ENCODE data around the gene ELSPBP1.
A peak's percentile ranks its signal among the peaks of the same experiment; 100 is the strongest.

Gene ELSPBP1

DNA sequence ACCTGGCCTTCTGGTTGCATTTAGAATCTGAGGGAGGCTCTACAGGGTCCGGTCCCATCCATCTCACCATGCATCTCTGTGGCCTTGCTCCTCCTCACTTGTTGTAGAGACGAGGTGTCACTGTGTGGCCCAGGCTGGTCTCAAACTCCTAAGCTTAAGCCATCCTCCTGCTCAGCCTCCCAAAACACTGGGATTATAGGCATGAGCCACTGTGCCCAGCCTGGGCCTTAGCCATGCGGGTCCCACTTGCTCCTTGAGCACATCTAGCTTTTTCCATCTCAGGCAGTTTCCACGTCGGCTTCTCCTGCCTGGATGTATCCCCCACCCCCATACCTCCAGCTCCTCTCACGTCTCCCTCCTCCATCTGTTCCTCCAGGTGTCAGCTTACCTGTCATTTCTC is 9.8 kb downstream of the ELSPBP1 start:
- WGBS (ENCODE audit: insufficient coverage, insufficient read length), result no CpG with 5 or more reads among the region's 6 CpGs

DNA sequence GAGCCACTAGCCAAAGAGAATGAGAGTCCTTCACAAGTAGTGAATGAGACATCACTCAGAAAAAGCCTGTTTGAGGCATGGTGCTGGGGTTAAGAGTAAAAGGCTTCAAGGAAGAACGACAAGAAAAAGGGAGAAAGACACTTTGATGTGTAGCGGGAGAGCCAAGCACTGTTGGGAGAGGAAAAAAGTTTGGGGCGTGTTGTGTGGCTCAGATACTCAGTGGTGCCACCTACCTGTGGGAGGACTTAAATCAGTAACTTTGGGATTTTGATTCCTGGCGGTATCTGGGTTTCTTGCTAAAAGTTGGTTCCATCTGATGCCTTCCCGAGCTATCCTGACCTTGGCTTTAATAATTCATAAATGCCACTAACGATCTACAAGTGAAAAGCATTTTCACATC is 12.3 kb downstream of the ELSPBP1 start:
- peak; percentile 20 for DNase-seq (ENCODE audit: low read depth, low spot score)
- WGBS (ENCODE audit: insufficient coverage, insufficient read length), result no CpG with 5 or more reads among the region's 6 CpGs
- Histone ChIP-seq H3K27ac (ENCODE audit: low read length) (no peak overlapping the region), H3K36me3 (ENCODE audit: control insufficient read depth, insufficient read depth, low read length) (no peaks in the 10 kb centered on the region), H3K27me3 (ENCODE audit: control insufficient read depth, insufficient read depth, low read length) (no peaks in the 10 kb centered on the region), H3K9me3 (ENCODE audit: control insufficient read depth, insufficient read depth, low read length) (no peaks in the 10 kb centered on the region), H3K4me1 (ENCODE audit: control insufficient read depth, insufficient read depth, low read length) (0 out of 2 replicates have a peak, but pooled peaks cover 1% of the 10 kb centered on the region), H3K4me3 (ENCODE audit: low read length) (no peak overlapping the region)

More for the DNA sequence above, 9.8 kb downstream of the ELSPBP1 start:
- H3K9me3 ChIP-seq (ENCODE audit: control insufficient read depth, insufficient read depth, low read length), result no peaks in the 10 kb centered on the region
- H3K36me3 ChIP-seq (ENCODE audit: control insufficient read depth, insufficient read depth, low read length), result no peaks in the 10 kb centered on the region
- 0 out of 2 replicates have a peak, but pooled peaks cover 1% of the 10 kb centered on the region for H3K4me1 ChIP-seq (ENCODE audit: control insufficient read depth, insufficient read depth, low read length)
- DNase-seq (ENCODE audit: low read depth, low spot score), result no peak
- no peak overlapping the region for H3K4me3 ChIP-seq (ENCODE audit: low read length)
- no peaks in the 10 kb centered on the region for H3K27me3 ChIP-seq (ENCODE audit: control insufficient read depth, insufficient read depth, low read length)
- H3K27ac ChIP-seq (ENCODE audit: low read length), result no peak overlapping the region

GRCh38 chr19:48010932-48011758 is 16.7 kb downstream of the ELSPBP1 start:
- H3K4me3 ChIP-seq (ENCODE audit: low read length), result no peak overlapping the region
- H3K27ac ChIP-seq (ENCODE audit: low read length), result no peak overlapping the region
- no peaks in the 10 kb centered on the region for H3K36me3 ChIP-seq (ENCODE audit: control insufficient read depth, insufficient read depth, low read length)
- no peaks in the 10 kb centered on the region for H3K27me3 ChIP-seq (ENCODE audit: control insufficient read depth, insufficient read depth, low read length)
- DNase-seq (ENCODE audit: low read depth, low spot score), result no peak
- H3K4me1 ChIP-seq (ENCODE audit: control insufficient read depth, insufficient read depth, low read length), result peaks cover 1% of the 10 kb centered on the region; the same call in 1 of the 2 replicates
- H3K9me3 ChIP-seq (ENCODE audit: control insufficient read depth, insufficient read depth, low read length), result no peaks in the 10 kb centered on the region
- WGBS (ENCODE audit: insufficient coverage, insufficient read length), result no CpG with 5 or more reads among the region's 11 CpGs

DNA sequence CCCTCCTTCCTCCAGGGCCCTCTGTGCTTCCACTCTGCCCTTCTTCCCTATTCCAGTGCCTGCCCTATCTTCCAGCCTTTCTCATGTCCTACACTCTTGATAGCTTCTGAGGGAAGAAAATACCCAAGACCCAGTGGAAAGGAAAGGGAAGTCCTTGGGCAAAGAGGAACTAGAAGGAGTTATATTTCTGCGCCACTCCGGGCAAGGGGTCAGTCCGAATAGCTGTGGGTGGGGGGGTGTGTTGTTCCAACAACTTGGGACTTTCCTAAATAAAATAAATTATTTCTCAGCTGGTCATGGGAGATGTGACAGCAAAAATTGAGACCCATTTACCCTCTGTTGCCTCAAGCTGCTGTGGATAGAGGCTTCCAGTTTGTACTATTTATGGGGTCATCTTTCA is 26.3 kb downstream of the ELSPBP1 start:
- Histone ChIP-seq H3K9me3 (ENCODE audit: control insufficient read depth, insufficient read depth, low read length) (no peaks in the 10 kb centered on the region), H3K4me3 (ENCODE audit: low read length) (no peak overlapping the region), H3K27ac (ENCODE audit: low read length) (no peak overlapping the region), H3K36me3 (ENCODE audit: control insufficient read depth, insufficient read depth, low read length) (no peaks in the 10 kb centered on the region), H3K4me1 (ENCODE audit: control insufficient read depth, insufficient read depth, low read length) (no peaks in the 10 kb centered on the region; the same call in 1 of the 2 replicates), H3K27me3 (ENCODE audit: control insufficient read depth, insufficient read depth, low read length) (no peaks in the 10 kb centered on the region; the same call in 1 of the 2 replicates)
- DNase-seq (ENCODE audit: low read depth, low spot score), result no peak
- no CpG with 5 or more reads among the region's 3 CpGs for WGBS (ENCODE audit: insufficient coverage, insufficient read length)

DNA sequence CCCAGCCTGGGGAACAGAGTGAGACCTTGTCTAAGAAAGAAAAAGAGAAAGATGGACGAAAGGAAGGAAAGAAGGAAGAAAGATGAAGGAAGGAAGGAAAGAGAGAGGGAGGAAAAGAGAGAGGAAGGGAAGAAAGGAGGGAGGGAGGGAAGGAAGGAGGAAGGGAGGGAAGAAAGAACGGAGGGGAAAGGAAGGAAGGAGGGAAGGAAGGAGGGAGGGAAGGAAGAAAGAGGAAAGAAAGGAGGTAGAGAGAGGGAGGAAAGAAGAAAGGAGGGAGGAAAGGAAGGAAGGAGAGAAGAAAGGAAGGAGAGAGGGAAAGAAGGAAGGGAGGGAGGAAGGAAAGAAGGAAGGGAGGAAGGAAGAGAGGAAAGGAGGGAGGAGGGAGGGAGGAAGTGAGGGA is 28.6 kb downstream of the ELSPBP1 start:
- H3K27ac ChIP-seq (ENCODE audit: low read length), result no peak overlapping the region
- no peaks in the 10 kb centered on the region for H3K36me3 ChIP-seq (ENCODE audit: control insufficient read depth, insufficient read depth, low read length)
- no peak overlapping the region for H3K4me3 ChIP-seq (ENCODE audit: low read length)
- 100% methylated on average over 1 of the region's 2 CpGs for WGBS (ENCODE audit: insufficient coverage, insufficient read length)
- no peaks in the 10 kb centered on the region for H3K9me3 ChIP-seq (ENCODE audit: control insufficient read depth, insufficient read depth, low read length)
- no peaks in the 10 kb centered on the region; the same call in 1 of the 2 replicates for H3K27me3 ChIP-seq (ENCODE audit: control insufficient read depth, insufficient read depth, low read length)
- H3K4me1 ChIP-seq (ENCODE audit: control insufficient read depth, insufficient read depth, low read length), result no peaks in the 10 kb centered on the region; the same call in 1 of the 2 replicates
- DNase-seq (ENCODE audit: low read depth, low spot score), result no peak

DNA sequence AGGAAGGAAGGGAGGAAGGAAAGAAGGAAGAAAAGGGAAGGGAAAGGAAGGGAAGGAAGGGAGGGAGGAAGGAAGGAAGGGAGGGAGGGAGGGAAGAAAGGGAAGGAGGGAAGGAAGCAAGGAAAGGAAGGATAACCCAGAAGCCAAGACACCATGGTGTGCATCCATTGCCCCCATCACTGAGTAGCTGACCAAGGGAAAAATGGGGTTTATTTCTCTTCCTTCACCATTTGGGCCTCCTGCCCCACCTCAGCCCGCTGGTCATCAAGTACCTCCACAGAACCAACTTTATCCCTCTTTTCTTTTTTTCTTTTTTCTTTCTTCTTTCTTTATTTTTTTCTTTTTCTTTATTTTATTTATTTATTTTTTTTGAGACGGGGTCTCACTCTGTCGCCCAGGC is 29.1 kb downstream of the ELSPBP1 start:
- Histone ChIP-seq H3K27ac (ENCODE audit: low read length) (no peak overlapping the region), H3K36me3 (ENCODE audit: control insufficient read depth, insufficient read depth, low read length) (no peaks in the 10 kb centered on the region), H3K4me3 (ENCODE audit: low read length) (no peak overlapping the region), H3K9me3 (ENCODE audit: control insufficient read depth, insufficient read depth, low read length) (no peaks in the 10 kb centered on the region), H3K27me3 (ENCODE audit: control insufficient read depth, insufficient read depth, low read length) (no peaks in the 10 kb centered on the region; the same call in 1 of the 2 replicates), H3K4me1 (ENCODE audit: control insufficient read depth, insufficient read depth, low read length) (no peaks in the 10 kb centered on the region; the same call in 1 of the 2 replicates)
- no CpG with 5 or more reads among the region's 3 CpGs for WGBS (ENCODE audit: insufficient coverage, insufficient read length)
- no peak for DNase-seq (ENCODE audit: low read depth, low spot score)

DNA sequence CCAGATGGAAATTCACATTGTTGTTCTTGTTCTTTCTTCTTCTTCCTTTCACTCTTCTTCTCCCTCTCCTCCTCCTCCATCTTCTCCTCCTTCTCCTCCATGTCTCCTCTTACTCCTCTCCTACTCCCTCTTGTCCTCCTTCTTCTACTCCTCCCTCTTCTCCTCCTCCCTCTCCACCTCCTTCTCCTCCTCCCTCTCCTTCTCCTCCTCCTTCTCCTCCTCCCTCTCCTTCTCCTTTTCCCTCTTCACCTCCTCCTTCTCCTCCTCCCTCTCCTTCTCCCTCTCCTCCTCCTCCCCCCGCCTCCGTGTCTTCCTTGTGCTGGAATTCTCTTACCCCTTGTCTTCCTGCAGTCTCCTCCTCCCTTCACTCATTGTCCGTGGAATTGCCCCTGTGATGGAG is 31.0 kb downstream of the ELSPBP1 start:
- H3K9me3 ChIP-seq (ENCODE audit: control insufficient read depth, insufficient read depth, low read length), result no peaks in the 10 kb centered on the region
- H3K27me3 ChIP-seq (ENCODE audit: control insufficient read depth, insufficient read depth, low read length), result no peaks in the 10 kb centered on the region; the same call in 1 of the 2 replicates
- no peaks in the 10 kb centered on the region for H3K36me3 ChIP-seq (ENCODE audit: control insufficient read depth, insufficient read depth, low read length)
- no peaks in the 10 kb centered on the region; the same call in 1 of the 2 replicates for H3K4me1 ChIP-seq (ENCODE audit: control insufficient read depth, insufficient read depth, low read length)
- DNase-seq (ENCODE audit: low read depth, low spot score), result no peak
- WGBS (ENCODE audit: insufficient coverage, insufficient read length), result no CpG with 5 or more reads among the region's 3 CpGs
- H3K27ac ChIP-seq (ENCODE audit: low read length), result no peak overlapping the region
- no peak overlapping the region for H3K4me3 ChIP-seq (ENCODE audit: low read length)

DNA sequence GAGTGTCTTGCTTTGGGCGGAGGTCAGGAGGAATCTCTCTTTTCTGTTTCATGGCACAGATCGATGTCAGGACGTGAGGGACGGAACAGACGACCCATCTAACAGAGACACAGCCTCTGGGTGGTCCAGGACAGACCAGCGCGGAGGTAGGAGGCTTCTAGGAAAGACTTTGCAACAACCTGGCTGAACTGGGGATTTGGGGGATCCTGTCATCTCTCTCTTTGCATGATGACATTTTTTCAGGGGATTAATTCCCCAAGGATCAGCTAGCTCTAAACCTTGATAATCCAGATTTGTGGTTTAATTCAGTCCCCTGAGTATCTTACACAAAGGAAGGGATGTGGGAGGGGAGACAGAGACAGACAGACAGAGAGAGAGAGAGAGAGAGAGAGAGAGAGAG is 35.0 kb downstream of the ELSPBP1 start:
- no peaks in the 10 kb centered on the region; the same call in 1 of the 2 replicates for H3K27me3 ChIP-seq (ENCODE audit: control insufficient read depth, insufficient read depth, low read length)
- H3K4me1 ChIP-seq (ENCODE audit: control insufficient read depth, insufficient read depth, low read length), result no peaks in the 10 kb centered on the region; the same call in 1 of the 2 replicates
- no CpG with 5 or more reads among the region's 7 CpGs for whole genome bisulfite sequencing (ENCODE audit: insufficient coverage, insufficient read length)
- no peak overlapping the region for H3K4me3 ChIP-seq (ENCODE audit: low read length)
- no peak for DNase-seq (ENCODE audit: low read depth, low spot score)
- no peaks in the 10 kb centered on the region for H3K9me3 ChIP-seq (ENCODE audit: control insufficient read depth, insufficient read depth, low read length)
- no peaks in the 10 kb centered on the region for H3K36me3 ChIP-seq (ENCODE audit: control insufficient read depth, insufficient read depth, low read length)
- H3K27ac ChIP-seq (ENCODE audit: low read length), result no peak overlapping the region

DNA sequence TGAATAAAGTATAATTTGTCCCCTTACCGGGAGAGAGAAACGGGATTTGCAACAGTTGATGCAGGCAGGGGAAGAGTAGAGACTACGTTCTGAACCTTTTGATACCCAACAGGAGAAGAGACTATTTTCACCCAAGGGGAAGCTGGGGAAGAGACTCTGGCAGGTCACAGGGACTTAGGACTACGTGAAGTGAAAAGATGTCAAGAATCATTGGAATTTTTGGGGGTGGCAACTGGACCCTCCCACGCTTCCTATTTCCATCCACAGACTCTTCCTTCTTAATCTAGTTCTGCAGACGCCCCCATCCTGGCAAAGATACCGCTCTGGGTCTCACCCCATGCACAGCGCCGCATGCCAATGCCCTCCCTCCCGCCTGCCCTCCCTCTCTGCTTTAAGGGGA is 35.6 kb downstream of the ELSPBP1 start:
- Histone ChIP-seq H3K4me1 (ENCODE audit: control insufficient read depth, insufficient read depth, low read length) (no peaks in the 10 kb centered on the region), H3K27me3 (ENCODE audit: control insufficient read depth, insufficient read depth, low read length) (no peaks in the 10 kb centered on the region), H3K36me3 (ENCODE audit: control insufficient read depth, insufficient read depth, low read length) (no peaks in the 10 kb centered on the region), H3K9me3 (ENCODE audit: control insufficient read depth, insufficient read depth, low read length) (no peaks in the 10 kb centered on the region), H3K27ac (ENCODE audit: low read length) (no peak overlapping the region), H3K4me3 (ENCODE audit: low read length) (no peak overlapping the region)
- WGBS (ENCODE audit: insufficient coverage, insufficient read length), result no CpG with 5 or more reads among the region's 10 CpGs
- no peak for DNase-seq (ENCODE audit: low read depth, low spot score)

DNA sequence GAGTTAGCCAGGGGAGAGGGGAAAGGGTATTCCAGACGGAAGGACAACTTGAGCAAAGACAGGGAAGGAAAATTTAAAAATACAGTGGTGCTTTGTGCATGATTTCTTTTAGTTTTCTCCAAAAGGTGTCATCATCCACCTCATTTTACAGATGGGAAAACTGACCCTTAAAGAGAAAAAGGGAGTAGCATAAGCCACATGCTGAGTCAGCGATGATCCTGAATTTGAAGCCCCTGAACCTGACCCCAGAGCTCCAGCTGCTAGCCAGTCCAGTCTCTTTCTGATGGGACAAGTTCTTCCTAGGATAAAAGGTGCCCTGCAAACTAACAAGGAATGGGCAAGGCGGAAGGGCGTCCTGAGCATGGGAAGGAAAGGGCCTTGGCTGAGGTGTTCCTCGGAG is 39.2 kb downstream of the ELSPBP1 start:
- no peaks in the 10 kb centered on the region for H3K4me1 ChIP-seq (ENCODE audit: control insufficient read depth, insufficient read depth, low read length)
- no peaks in the 10 kb centered on the region for H3K9me3 ChIP-seq (ENCODE audit: control insufficient read depth, insufficient read depth, low read length)
- H3K36me3 ChIP-seq (ENCODE audit: control insufficient read depth, insufficient read depth, low read length), result no peaks in the 10 kb centered on the region
- no peak overlapping the region for H3K4me3 ChIP-seq (ENCODE audit: low read length)
- H3K27me3 ChIP-seq (ENCODE audit: control insufficient read depth, insufficient read depth, low read length), result no peaks in the 10 kb centered on the region
- no peak for DNase-seq (ENCODE audit: low read depth, low spot score)
- WGBS (ENCODE audit: insufficient coverage, insufficient read length), result no CpG with 5 or more reads among the region's 5 CpGs
- no peak overlapping the region for H3K27ac ChIP-seq (ENCODE audit: low read length)

DNA sequence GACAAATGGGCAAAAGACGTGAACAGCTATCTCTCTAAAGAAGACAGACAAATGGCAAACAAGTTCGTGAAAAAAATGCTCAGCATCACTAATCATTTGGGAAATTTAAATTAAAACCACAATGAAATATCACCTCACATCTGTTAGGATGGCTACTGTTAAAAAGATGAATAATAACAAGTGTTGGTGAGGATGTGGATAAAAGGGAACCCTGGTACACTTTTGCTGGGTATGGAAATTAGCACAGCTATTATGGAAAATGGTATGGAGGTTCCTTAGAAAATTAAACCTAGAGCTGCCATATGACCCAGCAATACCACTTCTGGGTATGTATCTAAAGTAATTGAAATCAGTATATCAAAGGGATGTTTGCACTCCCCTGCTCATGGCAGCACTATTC is 42.3 kb downstream of the ELSPBP1 start:
- Histone ChIP-seq H3K36me3 (ENCODE audit: control insufficient read depth, insufficient read depth, low read length) (no peaks in the 10 kb centered on the region), H3K9me3 (ENCODE audit: control insufficient read depth, insufficient read depth, low read length) (no peaks in the 10 kb centered on the region), H3K27me3 (ENCODE audit: control insufficient read depth, insufficient read depth, low read length) (no peaks in the 10 kb centered on the region), H3K4me1 (ENCODE audit: control insufficient read depth, insufficient read depth, low read length) (no peaks in the 10 kb centered on the region), H3K4me3 (ENCODE audit: low read length) (no peak overlapping the region), H3K27ac (ENCODE audit: low read length) (no peak overlapping the region)
- no CpG with 5 or more reads among the region's 2 CpGs for WGBS (ENCODE audit: insufficient coverage, insufficient read length)
- DNase-seq (ENCODE audit: low read depth, low spot score), result no peak

All from iPS DF 6.9 (cell line).